T-helper 9 cell (primary cell): ENCODE measurements around the gene THBD.

Experiments
- DNase-seq: peaks from one replicate; pipeline ENCODE4 v3.0.0-alpha.2; 2020

The THBD gene

GRCh38 chr20:23084282-23084844 is 34.9 kb upstream of the THBD start:
- no peak for DNase-seq

- DNase-seq = no peak
Measured at GRCh38 chr20:23083553-23084220, 34.2 kb upstream of the THBD start.

- no peak for DNase-seq
Measured at GRCh38 chr20:23082846-23083552, 33.5 kb upstream of the THBD start.

- DNase-seq = no peak
Measured at GRCh38 chr20:23081263-23081819, 31.9 kb upstream of the THBD start.

- DNase-seq = no peak
Measured at GRCh38 chr20:23080521-23080920, 31.0 kb upstream of the THBD start.

- DNase-seq = no peak
Measured at GRCh38 chr20:23079926-23080325, 30.5 kb upstream of the THBD start.

GRCh38 chr20:23079016-23079351 is 29.5 kb upstream of the THBD start:
- no peak for DNase-seq

- DNase-seq = no peak
Measured at GRCh38 chr20:23078351-23079015, 29.0 kb upstream of the THBD start.

GRCh38 chr20:23077277-23077676 is 27.8 kb upstream of the THBD start:
- no peak for DNase-seq

- DNase-seq = no peak
Measured at GRCh38 chr20:23074052-23074451, 24.6 kb upstream of the THBD start.

GRCh38 chr20:23072892-23073586 is 23.6 kb upstream of the THBD start:
- DNase-seq = no peak

GRCh38 chr20:23071996-23072395 is 22.5 kb upstream of the THBD start:
- no peak for DNase-seq

- no peak for DNase-seq
Measured at GRCh38 chr20:23071398-23071797, 21.9 kb upstream of the THBD start.

- no peak for DNase-seq
Measured at GRCh38 chr20:23069108-23069507, 19.6 kb upstream of the THBD start.

- no peak for DNase-seq
Measured at GRCh38 chr20:23068283-23068682, 18.8 kb upstream of the THBD start.

GRCh38 chr20:23066772-23067171 is 17.3 kb upstream of the THBD start:
- no peak for DNase-seq

GRCh38 chr20:23065266-23066201 is 16.1 kb upstream of the THBD start:
- no peak for DNase-seq

- no peak for DNase-seq
Measured at GRCh38 chr20:23063581-23063980, 14.1 kb upstream of the THBD start.

- DNase-seq = no peak
Measured at GRCh38 chr20:23063168-23063567, 13.7 kb upstream of the THBD start.

- no peak for DNase-seq
Measured at GRCh38 chr20:23062632-23063031, 13.2 kb upstream of the THBD start.

- DNase-seq = no peak
Measured at GRCh38 chr20:23061734-23062561, 12.5 kb upstream of the THBD start.
